ENCODE results near the gene WNT7A.

Gene WNT7A

GRCh38 chr3:13767896-13768295 is 112.0 kb downstream of the WNT7A start:
- no peak for DNase-seq

- DNase-seq, result no peak
Observed at GRCh38 chr3:13767030-13767429, 112.8 kb downstream of the WNT7A start.
